Body of pancreas (tissue), 4 donors: ENCODE measurements around the gene GUCA1A.

Experiments used
- CTCF ChIP-seq, 7 experiments: fragments of 450-650 bp in 4 of 7; fragments of 200-600 bp in 3 of 7; sonication (generic) in 3 of 7; IDR thresholded peaks; one replicate each; pipeline ENCODE4 v1.5.1; 2016 to 2019; ENCODE audit warnings: antibody characterized with exemption in 7 of 7
- POLR2A ChIP-seq, 3 donors: fragments of 450-650 bp; IDR thresholded peaks; one replicate each; pipeline ENCODE4 v1.6.1; 2016; ENCODE audit warnings: antibody characterized with exemption in 3 of 3, mild to moderate bottlenecking in 2 of 3

- TF ChIP-seq CTCF (IDR thresholded peaks at IDR 0.05), result no peak
- no peak for TF ChIP-seq POLR2A (IDR thresholded peaks at IDR 0.05)
Observed at GRCh38 chr6:42177514-42178364, 4.6 kb downstream of the GUCA1A start.
